Smooth muscle cell of the brain vasculature (primary cell): Measurements from ENCODE around the gene FAM50A.
A peak's percentile ranks its signal among the peaks of the same experiment; 100 is the strongest.
"Not testable (repeated sequence)": the region's sequence is repeated elsewhere in the genome, so short reads cannot be mapped to it uniquely, and the experiment has no call there.

Experiments
- DNase-seq: peaks from one replicate; pipeline ENCODE4 v3.0.0-alpha.2; 2012; ENCODE audit warnings: low read depth, low spot score

Gene FAM50A

GRCh38 chrX:154484255-154485149 is 40.6 kb downstream of the FAM50A start:
- DNase-seq, result no peak

DNA sequence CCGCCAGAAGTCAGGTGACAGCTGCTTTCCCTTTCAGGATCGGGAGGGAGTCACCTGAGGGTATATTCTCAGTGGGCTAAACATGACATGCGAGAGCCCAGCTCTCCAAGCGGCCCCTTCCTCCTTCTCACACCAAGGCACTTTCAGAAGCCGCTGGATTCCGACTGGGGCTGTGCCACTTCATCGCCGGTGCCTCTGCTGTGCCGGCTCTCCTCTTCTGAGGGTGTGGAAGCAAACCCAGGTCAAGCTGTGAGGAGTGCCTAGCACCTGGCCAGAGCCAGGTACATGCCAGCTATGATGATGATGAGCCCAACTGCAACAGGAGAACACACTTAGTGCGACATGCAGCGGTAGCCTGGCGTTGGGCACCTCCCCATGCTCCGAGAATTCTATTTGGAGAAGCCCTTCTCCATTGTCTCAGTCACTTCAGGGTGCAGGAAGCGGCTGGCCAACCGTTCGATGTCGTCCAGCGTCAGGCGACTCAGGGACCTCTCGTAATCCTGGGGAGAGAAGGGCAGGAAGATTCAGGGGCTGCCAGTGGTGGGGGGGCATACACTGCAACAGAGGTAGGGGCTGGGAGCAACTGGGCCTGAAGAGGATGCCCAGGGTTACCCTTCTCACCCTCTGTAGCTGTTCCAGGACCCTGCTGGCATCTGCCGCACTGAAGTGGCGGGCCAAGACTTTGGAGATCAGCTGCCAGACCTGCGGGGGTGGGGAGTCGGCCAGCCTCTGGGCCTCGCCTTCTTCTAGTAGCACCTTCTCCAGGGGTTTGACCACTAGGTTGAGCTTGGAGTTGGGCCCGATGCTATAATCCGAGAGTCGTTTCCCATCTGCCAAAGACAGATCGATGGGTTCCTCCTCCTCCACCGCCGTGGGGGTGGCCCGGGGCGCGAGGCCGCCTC is 41.5 kb downstream of the FAM50A start:
- DNase-seq, result no peak

DNA sequence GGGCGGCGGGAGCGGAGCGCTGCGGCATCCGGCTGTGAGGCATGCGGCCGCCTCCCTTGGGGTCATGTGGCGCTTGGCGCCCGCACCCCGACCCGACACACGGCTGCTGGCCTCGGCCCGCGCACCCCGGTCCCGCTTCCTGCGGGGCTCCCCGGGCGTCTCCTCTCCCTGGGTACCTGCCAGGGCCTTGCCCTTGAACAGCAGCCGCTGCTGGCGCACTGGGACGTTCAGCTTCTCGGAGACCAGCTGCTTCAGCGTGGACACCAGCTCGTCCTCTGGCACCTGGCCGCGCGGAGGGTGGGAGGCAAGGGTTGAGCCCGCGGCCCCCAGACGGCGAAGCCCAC is 42.1 kb downstream of the FAM50A start:
- DNase-seq, result no peak

GRCh38 chrX:154486396-154487207 is 42.7 kb downstream of the FAM50A start, which contains the start of gene UBL4A:
Gene UBL4A, minus strand, starts transcription at chrX:154486615. Its CDS starts 31 bp downstream, at chrX:154486584.
- DNase-seq, result no peak

DNA sequence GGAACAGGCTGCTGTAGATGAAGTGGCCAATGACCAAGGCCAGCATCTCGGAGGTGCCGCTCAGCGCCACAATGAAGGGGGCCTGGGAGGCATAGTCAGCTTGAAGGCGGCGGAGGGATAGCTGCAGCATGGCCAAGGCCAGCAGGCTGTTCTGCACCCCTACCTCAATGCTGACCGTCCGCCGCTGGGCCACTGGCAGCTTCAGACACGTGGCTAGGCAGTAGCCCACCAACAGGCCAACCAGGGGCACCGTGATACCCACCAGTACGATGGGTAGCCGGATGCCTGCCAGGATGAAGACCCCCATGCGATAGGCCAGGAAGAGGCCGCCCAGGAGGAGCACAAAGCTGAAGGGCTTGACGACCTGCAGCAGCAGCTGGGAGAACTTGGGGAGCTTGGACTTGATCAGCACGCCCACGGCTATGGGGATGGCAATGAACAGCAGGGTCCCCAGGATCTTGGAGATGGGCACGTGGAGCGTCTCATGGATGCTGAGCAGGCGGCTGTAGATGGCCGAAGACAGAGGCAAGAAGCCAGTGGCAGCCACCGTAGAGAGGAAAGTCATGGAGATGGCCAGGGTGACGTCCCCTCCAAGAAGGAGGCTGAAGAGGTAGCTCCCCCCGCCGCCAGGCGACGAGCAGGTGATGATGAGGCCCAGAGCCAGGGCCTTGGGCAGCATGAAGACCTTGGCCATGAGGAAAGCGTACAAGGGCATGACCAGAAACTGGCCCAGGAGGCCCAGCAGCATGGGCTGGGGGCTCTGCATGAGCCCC is 43.8 kb downstream of the FAM50A start:
- no peak for DNase-seq

DNA sequence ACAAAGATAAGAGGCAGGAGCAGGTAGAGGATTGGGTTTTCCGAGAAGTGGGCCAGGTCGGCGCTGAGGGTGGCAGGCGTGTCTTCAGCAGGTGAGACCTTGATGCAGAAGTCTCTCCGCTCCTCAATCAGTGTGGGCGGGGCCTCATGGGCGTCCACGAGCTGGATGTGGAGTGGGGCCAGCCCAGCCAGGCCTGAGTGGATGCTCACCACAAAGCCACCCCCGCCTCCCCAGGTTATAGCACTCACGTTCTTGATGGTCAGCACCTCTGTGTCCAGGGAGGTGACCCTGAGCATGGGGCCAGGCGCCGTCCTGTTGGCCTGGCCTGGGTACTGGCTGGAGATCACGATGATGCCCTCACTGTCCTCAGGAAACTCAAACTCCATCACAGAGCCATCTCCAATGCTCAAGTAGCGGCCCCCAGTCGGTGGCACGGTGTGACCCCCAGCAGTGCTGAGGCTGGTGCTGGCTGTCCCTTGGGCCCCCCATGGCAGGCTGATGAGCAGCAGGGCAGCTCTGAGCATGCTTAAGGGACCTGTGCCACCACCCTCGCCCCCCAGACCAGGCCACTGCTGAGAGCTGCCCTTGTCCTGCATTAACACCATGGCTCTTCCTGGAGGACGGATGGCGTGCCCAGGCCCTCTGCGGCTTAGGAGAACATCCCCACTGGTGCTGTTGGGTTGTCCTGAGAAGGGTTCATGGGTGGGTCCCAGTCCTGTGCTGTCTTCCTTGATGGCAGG is 44.6 kb downstream of the FAM50A start:
- DNase-seq, result no peak

- no peak for DNase-seq
Observed at GRCh38 chrX:154489182-154489581, 45.2 kb downstream of the FAM50A start.

GRCh38 chrX:154490021-154490413 is 46.1 kb downstream of the FAM50A start:
- DNase-seq, result no peak

DNA sequence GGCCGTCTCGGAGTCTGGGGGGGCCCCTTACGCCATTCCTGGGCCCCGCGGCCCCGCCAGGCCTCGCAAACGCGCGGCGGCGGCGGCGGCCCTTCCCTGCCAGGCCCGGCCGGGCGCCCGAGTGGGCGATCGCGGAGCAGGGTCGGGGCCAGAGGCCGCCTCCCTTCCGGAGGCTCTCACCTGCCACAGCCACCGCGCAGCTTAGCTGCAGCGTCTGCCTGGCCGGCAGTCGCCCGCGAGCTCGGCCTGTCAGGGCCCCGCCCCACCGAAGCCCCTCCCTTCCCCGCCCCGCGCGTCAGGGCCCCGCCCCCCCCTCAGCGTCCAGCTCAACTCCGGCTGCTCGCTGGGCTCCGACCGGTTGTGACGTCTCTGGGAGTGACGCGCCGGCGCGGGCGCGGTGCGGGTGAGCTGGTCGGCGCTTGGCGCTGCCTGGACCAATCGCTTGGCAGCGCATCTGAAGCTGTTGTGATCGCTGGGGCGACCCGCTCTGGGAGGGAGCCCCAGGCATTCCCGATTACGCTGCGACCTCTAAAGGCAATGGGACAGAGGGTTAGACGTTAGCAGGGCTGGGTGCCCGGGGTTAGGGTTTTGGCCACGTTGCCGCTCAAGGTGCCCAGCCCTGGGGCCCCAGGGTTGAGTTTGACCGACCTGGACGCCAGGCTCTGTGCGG is 46.6 kb downstream of the FAM50A start, which contains the start of gene SLC10A3:
Gene SLC10A3 (minus strand): TSS at position 216 of the 670 bp plus-strand sequence. CDS start 1,689 bp downstream, outside the sequence.
- DNase-seq, result peak; percentile 72

GRCh38 chrX:154494715-154495114 is 50.8 kb downstream of the FAM50A start:
- DNase-seq, result no peak

GRCh38 chrX:154495472-154495922 is 51.6 kb downstream of the FAM50A start:
- no peak for DNase-seq

DNA sequence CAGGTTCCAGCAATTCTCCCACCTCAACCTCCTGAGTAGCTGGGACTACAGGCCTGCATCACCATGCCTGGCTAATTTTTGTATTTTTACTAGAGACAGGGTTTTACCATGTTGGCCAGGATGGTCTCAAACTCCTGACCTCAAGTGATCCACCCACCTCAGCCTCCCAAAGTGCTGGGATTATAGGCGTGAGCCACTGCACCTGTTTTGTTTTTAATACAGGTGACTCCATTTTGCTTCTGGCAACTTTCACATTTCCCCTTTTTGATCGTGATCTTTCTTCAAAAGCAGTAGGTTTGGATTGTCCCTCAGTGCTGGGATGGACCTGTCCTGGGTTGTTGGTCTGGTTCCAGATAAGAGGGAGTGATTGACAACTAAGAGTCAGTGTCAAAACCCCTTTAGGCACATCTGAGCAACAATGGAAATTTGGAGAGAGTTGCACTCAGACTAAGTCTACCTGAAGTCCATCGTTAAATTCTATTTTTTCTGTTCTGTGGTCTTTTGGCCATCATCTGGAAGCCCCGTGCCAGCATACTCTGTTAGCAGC is 52.7 kb downstream of the FAM50A start:
- DNase-seq, result not testable (repeated sequence)
